H9 (cell line): ENCODE data around the gene CCNF. TPM values are rescaled to one million over a fixed set of nuclear protein-coding genes. Genes with fewer than 3 reads are reported as not detected.

Experiments used
- DNase-seq: peaks from one replicate; pipeline ENCODE4 v3.0.0-alpha.2; 2017
- H2AFZ ChIP-seq: one replicate; pipeline ENCODE4 v1.6.1; 2013; ENCODE audit warnings: mild to moderate bottlenecking, low read length, control low read depth, moderate library complexity
- H2AK5ac ChIP-seq: 2 replicates; pipeline ENCODE4 v1.6.1; 2013; ENCODE audit warnings: low read length, control low read depth, mixed read lengths; ENCODE audit not compliant: insufficient read length
- H2BK120ac ChIP-seq: one replicate; pipeline ENCODE4 v1.6.1; 2013; ENCODE audit warnings: low read depth, mild to moderate bottlenecking, low read length, control low read depth, inconsistent platforms; ENCODE audit not compliant: poor library complexity, severe bottlenecking
- H2BK12ac ChIP-seq: 2 replicates; pipeline ENCODE4 v1.6.1; 2013; ENCODE audit warnings: low read length, control low read depth, mixed read lengths, low read depth; ENCODE audit not compliant: insufficient read length
- H2BK15ac ChIP-seq: 2 replicates; pipeline ENCODE4 v1.6.1; 2013; ENCODE audit warnings: low read depth, low read length, control low read depth
- H2BK20ac ChIP-seq: one replicate; pipeline ENCODE4 v1.6.1; 2013; ENCODE audit warnings: low read depth, mild to moderate bottlenecking, low read length, control low read depth, inconsistent platforms; ENCODE audit not compliant: poor library complexity, severe bottlenecking
- H2BK5ac ChIP-seq: 2 replicates; pipeline ENCODE4 v1.6.1; 2013; ENCODE audit warnings: low read length, control low read depth, mixed read lengths; ENCODE audit not compliant: insufficient read length
- H3K14ac ChIP-seq: 2 replicates; pipeline ENCODE4 v1.6.1; 2013; ENCODE audit warnings: low read length, control low read depth; ENCODE audit not compliant: insufficient read depth
- H3K18ac ChIP-seq: 2 replicates; pipeline ENCODE4 v1.6.1; 2013; ENCODE audit warnings: low read depth, mild to moderate bottlenecking, mixed read lengths, low read length, control low read depth; ENCODE audit not compliant: insufficient read length
- H3K23ac ChIP-seq: 2 replicates; pipeline ENCODE4 v1.6.1; 2013; ENCODE audit warnings: low read length, control low read depth, mixed read lengths, low read depth; ENCODE audit not compliant: insufficient read length
- H3K23me2 ChIP-seq: 2 replicates; pipeline ENCODE4 v1.6.1; 2013; ENCODE audit warnings: low read depth, mild to moderate bottlenecking, mixed read lengths, low read length, control low read depth; ENCODE audit not compliant: insufficient read length, poor library complexity, severe bottlenecking
- H3K27ac ChIP-seq: 2 replicates; pipeline ENCODE4 v1.5.1; 2013; ENCODE audit warnings: low read length, control low read depth, mixed read lengths, low read depth; ENCODE audit not compliant: insufficient read length
- H3K27me3 ChIP-seq: 2 replicates; pipeline ENCODE4 v1.6.1; 2013; ENCODE audit warnings: low read length, control low read depth, inconsistent platforms; ENCODE audit not compliant: insufficient read depth
- H3K4ac ChIP-seq: 2 replicates; pipeline ENCODE4 v1.6.1; 2013; ENCODE audit warnings: low read depth, mild to moderate bottlenecking, control low read depth, inconsistent platforms, low read length, moderate library complexity
- H3K4me1 ChIP-seq: 2 replicates; pipeline ENCODE4 v1.6.1; 2013; ENCODE audit warnings: low read length, control low read depth, inconsistent platforms; ENCODE audit not compliant: insufficient read depth
- H3K4me2 ChIP-seq: 2 replicates; pipeline ENCODE4 v1.6.1; 2013; ENCODE audit warnings: low read length, control low read depth, mixed read lengths; ENCODE audit not compliant: insufficient read length, insufficient read depth
- H3K56ac ChIP-seq: 2 replicates; pipeline ENCODE4 v1.6.1; 2013; ENCODE audit warnings: low read depth, mild to moderate bottlenecking, mixed read lengths, low read length, control low read depth; ENCODE audit not compliant: insufficient read length
- H3K79me1 ChIP-seq: 2 replicates; pipeline ENCODE4 v1.6.1; 2013; ENCODE audit warnings: low read depth, mild to moderate bottlenecking, moderate library complexity, low read length, control low read depth, inconsistent platforms; ENCODE audit not compliant: insufficient read depth, poor library complexity, severe bottlenecking
- H3K79me2 ChIP-seq: 2 replicates; pipeline ENCODE4 v1.6.1; 2013; ENCODE audit warnings: low read length, control low read depth, inconsistent platforms; ENCODE audit not compliant: insufficient read depth
- H3K9ac ChIP-seq: 2 replicates; pipeline ENCODE4 v1.6.1; 2013; ENCODE audit warnings: low read length, control low read depth, mixed read lengths; ENCODE audit not compliant: insufficient read length; ENCODE audit errors: extremely low read depth
- H3K9me3 ChIP-seq: one replicate; pipeline ENCODE4 v1.6.1; 2013; ENCODE audit warnings: low read depth, low read length, inconsistent platforms; ENCODE audit not compliant: control insufficient read depth
- H3T11ph ChIP-seq: one replicate; pipeline ENCODE4 v1.6.1; 2013; ENCODE audit warnings: mild to moderate bottlenecking, low read length, control low read depth, inconsistent platforms
- H4K20me1 ChIP-seq: one replicate; pipeline ENCODE4 v1.6.1; 2013; ENCODE audit not compliant: control insufficient read depth, insufficient read length, insufficient read depth
- H4K5ac ChIP-seq: 2 replicates; pipeline ENCODE4 v1.6.1; 2013; ENCODE audit warnings: low read depth, mild to moderate bottlenecking, mixed read lengths, low read length, control low read depth; ENCODE audit not compliant: insufficient read length
- H4K8ac ChIP-seq: replicated peaks from 2 replicates; pipeline ENCODE4 v1.6.1; 2013; ENCODE audit warnings: low read length, control low read depth, mixed read lengths, low read depth; ENCODE audit not compliant: insufficient read length
- H4K91ac ChIP-seq: 2 replicates; pipeline ENCODE4 v1.6.1; 2013; ENCODE audit warnings: low read depth, mild to moderate bottlenecking, moderate library complexity, mixed read lengths, low read length, control low read depth; ENCODE audit not compliant: insufficient read length
- H3K27ac Mint-ChIP-seq, 3 experiments: 2 replicates in 2 of 3; 3 replicates in 1 of 3; pipeline ENCODE4 v1.8.0; 2020 to 2021; ENCODE audit warnings: mixed read lengths in 3 of 3, mild to moderate bottlenecking in 1 of 3, moderate library complexity in 1 of 3
- H3K27me3 Mint-ChIP-seq: 2 replicates; pipeline ENCODE4 v1.8.0; 2021; ENCODE audit warnings: low read depth, mild to moderate bottlenecking, moderate library complexity, mixed read lengths
- H3K36me3 Mint-ChIP-seq, 3 experiments: 2 replicates in 2 of 3; 3 replicates in 1 of 3; pipeline ENCODE4 v1.8.0; 2020 to 2021; ENCODE audit warnings: low read depth in 3 of 3, mixed read lengths in 3 of 3; ENCODE audit not compliant: insufficient read depth in 1 of 3
- H3K4me1 Mint-ChIP-seq, 2 experiments: 2 replicates each; pipeline ENCODE4 v1.8.0; 2020; ENCODE audit warnings: mixed read lengths in 2 of 2
- H3K4me3 Mint-ChIP-seq, 2 experiments: 2 replicates in 1 of 2; 3 replicates in 1 of 2; pipeline ENCODE4 v1.8.0; 2020 to 2021; ENCODE audit warnings: mild to moderate bottlenecking in 2 of 2, mixed read lengths in 2 of 2, moderate library complexity in 1 of 2
- H3K9me3 Mint-ChIP-seq, 2 experiments: 2 replicates in 1 of 2; 3 replicates in 1 of 2; pipeline ENCODE4 v1.8.0; 2020; ENCODE audit warnings: mild to moderate bottlenecking in 2 of 2, mixed read lengths in 2 of 2, moderate library complexity in 1 of 2
- WGBS: extraction: QIAGEN DNeasy Blood & Tissue Kit; methylation state at CpG from one replicate; pipeline ENCODE4 v1.1.7; 2013; ENCODE audit warnings: missing lambda C conversion rate, low lambda C conversion rate, mixed read lengths; ENCODE audit not compliant: insufficient read length; ENCODE audit errors: extremely low coverage; 5-methylcytosine and 5-hydroxymethylcytosine counted together
- total RNA-seq: library from RNA; stranded (reverse); gene quantifications from 2 replicates; pipeline ENCODE4 v1.2.1, GENCODE V29; 2021
- TF ChIP-seq, protein P1 (sequence below): fragments of 200-600 bp; sonication (generic); conservative IDR thresholded peaks from 3 replicates; pipeline ENCODE4 v1.8.0; 2021; ENCODE audit warnings: antibody characterized with exemption, mild to moderate bottlenecking

The CCNF gene
- total RNA-seq, 1 experiment from 2014 or later: 61.6 TPM

DNA sequence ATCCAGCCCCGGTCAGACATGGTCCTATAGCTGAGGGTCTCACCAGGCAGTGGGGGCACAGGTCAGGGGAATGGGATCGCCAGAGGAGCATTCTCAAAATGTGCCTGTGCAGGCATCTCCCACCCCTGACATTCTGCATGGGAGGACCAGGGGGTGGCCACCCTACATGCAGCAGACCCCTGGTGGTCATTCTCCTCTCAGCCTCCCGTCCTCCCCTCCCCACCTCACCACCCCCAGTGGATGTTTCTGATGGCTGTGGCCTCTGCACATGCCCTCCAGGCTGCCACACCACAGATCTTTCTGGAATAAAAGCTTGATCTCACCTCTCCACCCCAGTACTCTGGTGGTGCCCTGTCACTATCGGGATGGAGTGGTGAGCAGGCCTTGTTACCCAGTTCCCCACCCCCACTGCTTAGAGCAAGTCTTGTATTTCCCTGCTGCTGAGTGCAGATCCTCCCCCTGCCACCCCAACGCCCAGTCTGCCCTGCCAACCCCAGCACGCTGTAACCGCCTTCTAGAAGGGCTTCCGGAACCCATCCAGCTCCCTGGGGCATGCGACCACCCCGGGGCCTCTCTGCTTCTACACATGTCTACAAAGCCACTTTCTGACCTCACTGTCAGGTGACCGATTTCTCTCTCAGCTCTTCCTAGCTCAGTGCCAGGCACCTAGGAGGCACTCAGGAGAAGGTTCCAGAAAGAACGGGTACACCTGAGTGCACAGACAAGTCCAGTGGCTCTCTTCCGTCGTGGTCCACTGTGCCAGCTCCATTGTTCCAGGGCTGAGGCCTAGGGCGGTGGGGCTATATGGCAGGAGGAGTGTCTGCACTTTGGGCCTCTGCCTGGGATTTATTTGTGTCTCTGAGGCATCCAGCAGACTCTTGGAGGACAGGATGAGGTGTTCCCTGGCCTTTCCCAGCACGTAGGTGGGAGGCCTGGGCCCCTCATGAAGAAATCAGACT lies 55.0 kb downstream of the CCNF start:
- no peaks in the 10 kb centered on the region; the same call in 1 of the 2 replicates for H3K79me2 ChIP-seq
- TF ChIP-seq, protein P1, sequence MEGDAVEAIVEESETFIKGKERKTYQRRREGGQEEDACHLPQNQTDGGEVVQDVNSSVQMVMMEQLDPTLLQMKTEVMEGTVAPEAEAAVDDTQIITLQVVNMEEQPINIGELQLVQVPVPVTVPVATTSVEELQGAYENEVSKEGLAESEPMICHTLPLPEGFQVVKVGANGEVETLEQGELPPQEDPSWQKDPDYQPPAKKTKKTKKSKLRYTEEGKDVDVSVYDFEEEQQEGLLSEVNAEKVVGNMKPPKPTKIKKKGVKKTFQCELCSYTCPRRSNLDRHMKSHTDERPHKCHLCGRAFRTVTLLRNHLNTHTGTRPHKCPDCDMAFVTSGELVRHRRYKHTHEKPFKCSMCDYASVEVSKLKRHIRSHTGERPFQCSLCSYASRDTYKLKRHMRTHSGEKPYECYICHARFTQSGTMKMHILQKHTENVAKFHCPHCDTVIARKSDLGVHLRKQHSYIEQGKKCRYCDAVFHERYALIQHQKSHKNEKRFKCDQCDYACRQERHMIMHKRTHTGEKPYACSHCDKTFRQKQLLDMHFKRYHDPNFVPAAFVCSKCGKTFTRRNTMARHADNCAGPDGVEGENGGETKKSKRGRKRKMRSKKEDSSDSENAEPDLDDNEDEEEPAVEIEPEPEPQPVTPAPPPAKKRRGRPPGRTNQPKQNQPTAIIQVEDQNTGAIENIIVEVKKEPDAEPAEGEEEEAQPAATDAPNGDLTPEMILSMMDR: no peak
- H3K23me2 ChIP-seq: no peaks in the 10 kb centered on the region
- DNase-seq: no peak
- H3K27me3 ChIP-seq: no peaks in the 10 kb centered on the region
- Mint-ChIP-seq H3K4me3 (no peak overlapping the region), H3K27ac (peak overlapping the region in 1 of 3 experiments; percentile 78; a peak in 3 of 7 replicates), H3K27me3 (no peaks in the 10 kb centered on the region), H3K36me3 (no peaks in the 10 kb centered on the region), H3K9me3 (no peaks in the 10 kb centered on the region), H3K4me1 (peaks cover 11 to 15% of the 10 kb centered on the region in 2 experiments)
- no peak overlapping the region for H4K8ac ChIP-seq
- H4K20me1 ChIP-seq: peaks cover 4% of the 10 kb centered on the region
- H3K9me3 ChIP-seq: no peaks in the 10 kb centered on the region
- H3K23ac ChIP-seq: no peak overlapping the region
- H3K9ac ChIP-seq: no peak overlapping the region
- H3K4me2 ChIP-seq: no peak overlapping the region
- H3K56ac ChIP-seq: no peak overlapping the region
- no peak overlapping the region for H2BK12ac ChIP-seq
- no peak overlapping the region for H3K18ac ChIP-seq
- H2BK20ac ChIP-seq: no peak overlapping the region
- H2BK5ac ChIP-seq: no peak overlapping the region
- no peak overlapping the region for H3K27ac ChIP-seq
- H3T11ph ChIP-seq: no peak overlapping the region
- no peak overlapping the region for H4K91ac ChIP-seq
- no peak overlapping the region; the same call in 1 of the 2 replicates for H3K14ac ChIP-seq
- WGBS: no CpG with 5 or more reads among the region's 16 CpGs
- H4K5ac ChIP-seq: no peak overlapping the region
- no peak overlapping the region for H2BK15ac ChIP-seq
- H2AK5ac ChIP-seq: no peak overlapping the region
- H3K4ac ChIP-seq: no peak overlapping the region
- H3K79me1 ChIP-seq: no peaks in the 10 kb centered on the region
- H2BK120ac ChIP-seq: no peak overlapping the region
- H2AFZ ChIP-seq: no peak overlapping the region
- no peaks in the 10 kb centered on the region for H3K4me1 ChIP-seq
